COLO829 (cell line): ENCODE measurements around the gene DOC2B.
"Not testable (repeated sequence)": the region's sequence is repeated elsewhere in the genome, so short reads cannot be mapped to it uniquely, and the experiment has no call there.

Experiments used
- DNase-seq: peaks from one replicate; pipeline ENCODE4 v3.0.0; 2012; ENCODE audit warnings: low spot score

The DOC2B gene

DNA sequence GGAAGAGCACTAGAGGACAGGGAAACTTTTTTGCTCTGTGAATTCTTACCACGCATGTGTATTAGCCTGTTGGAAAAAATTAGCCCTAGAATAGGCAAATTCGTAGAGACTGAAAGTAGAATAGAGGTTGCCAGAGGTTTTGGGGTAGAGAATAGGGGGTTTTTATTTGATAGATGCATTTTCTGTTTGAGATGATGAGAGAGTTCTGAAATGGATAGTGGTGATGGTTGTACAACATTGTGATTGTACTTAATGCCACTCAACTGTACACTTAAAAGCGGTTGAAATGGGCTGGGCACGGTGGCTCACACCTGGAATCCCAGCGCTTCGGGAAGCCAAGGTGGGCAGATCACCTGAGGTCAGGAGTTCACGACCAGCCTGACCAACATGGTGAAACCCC, 8.0 kb upstream of the DOC2B start:
- DNase-seq: no peak

DNA sequence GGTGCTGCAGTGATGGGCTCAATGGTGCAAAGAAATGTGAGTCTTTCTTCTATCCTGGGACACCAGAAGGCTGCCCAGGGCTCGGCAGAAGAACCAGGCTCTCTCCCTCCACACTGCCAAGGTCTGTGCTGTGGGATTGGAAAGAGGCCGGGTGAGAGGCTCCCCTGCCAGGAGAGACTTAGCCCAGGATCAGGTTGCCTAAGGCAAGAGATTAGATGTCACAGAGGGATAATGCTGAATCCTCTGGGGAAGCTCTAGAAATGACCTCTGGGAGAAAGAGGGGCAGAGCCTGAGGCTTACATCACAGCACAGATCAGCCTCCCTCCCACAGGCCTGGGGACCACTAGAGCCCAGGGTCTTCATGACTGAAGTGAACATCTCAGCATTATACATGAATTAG, 5.7 kb upstream of the DOC2B start:
- no peak for DNase-seq

DNA sequence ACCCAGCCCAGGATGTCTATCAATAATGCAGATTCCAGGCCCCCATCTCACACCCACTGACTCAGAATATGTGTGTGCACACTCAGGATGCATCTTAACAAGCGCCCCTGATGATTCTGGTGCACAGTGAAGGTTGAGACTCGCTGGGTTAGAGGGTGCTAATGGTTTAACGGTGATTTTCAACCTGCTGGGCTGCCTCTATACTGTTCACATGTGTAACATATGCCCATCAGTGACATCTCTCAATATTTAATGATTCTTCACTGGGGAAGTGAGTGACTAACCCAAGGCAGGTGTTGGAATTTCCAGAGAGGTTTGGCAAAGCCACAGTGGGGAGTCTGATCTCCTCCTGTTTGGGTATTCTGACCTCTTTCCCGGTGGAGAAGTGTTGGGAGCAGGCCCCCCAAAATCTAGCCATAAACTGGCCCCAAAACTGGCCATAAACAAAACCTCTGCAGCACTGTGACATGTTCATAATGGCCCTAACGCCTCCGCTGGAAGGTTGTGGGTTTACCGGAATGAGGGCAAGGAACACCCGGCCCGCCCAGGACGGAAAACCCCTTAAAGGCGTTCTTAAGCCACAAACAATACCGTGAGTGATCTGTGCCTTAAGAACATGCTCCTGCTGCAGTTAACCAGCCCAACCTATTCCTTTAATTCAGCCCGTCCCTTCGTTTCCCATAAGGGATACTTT, 4.1 kb upstream of the DOC2B start:
- no peak for DNase-seq

DNA sequence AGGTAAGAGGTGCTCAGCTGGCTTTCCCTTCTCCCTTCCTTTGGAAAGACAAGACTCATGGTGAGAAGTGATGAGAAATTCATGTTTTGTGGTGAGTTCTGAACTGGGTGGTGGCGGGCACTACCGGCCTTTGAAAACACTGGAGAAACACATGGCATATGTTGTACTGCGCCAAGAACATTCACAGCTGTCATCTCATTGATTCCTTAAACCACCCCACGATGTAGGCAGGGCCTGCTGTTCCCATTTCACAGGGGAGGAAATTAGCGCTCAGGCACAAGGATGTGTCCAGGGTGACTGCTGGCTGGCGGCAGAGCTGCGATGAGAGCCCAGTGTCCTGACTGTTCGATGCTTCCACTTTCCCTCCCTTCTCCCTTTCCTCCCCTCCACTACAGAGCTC, 1.6 kb upstream of the DOC2B start:
- no peak for DNase-seq

DNA sequence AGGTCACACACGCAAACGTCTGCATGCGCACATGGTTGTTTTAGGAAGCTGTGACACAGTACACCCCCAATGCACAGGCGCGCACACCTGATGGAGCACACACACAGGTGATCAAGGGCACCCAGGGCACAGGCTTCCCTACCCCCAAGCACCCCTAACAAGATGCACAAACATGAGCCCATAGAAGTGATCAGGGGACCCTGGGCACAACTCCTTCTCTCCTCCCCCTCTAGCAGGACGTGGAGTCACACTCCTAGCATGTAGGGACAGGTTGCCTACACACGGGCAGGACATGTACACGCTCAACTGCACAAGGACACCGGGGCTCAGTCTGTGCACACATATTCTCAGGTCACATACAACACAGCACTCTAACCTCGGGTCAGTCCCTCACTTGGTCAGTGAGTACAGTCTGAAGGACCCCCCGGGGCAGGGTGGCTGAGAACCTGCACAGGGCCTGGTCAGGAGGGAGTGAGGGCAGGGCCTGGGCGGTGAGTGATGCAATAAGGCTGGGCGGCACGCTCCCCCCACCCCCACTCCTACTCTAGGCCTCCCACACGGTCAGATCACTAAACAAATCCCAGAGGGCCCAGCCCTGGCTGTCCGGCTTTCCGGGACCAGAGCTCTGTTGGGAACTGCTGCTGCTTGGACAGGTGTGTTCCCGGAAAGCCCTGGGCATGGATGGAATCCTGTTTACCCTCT, 751 bp upstream of the DOC2B start:
- no peak for DNase-seq

DNA sequence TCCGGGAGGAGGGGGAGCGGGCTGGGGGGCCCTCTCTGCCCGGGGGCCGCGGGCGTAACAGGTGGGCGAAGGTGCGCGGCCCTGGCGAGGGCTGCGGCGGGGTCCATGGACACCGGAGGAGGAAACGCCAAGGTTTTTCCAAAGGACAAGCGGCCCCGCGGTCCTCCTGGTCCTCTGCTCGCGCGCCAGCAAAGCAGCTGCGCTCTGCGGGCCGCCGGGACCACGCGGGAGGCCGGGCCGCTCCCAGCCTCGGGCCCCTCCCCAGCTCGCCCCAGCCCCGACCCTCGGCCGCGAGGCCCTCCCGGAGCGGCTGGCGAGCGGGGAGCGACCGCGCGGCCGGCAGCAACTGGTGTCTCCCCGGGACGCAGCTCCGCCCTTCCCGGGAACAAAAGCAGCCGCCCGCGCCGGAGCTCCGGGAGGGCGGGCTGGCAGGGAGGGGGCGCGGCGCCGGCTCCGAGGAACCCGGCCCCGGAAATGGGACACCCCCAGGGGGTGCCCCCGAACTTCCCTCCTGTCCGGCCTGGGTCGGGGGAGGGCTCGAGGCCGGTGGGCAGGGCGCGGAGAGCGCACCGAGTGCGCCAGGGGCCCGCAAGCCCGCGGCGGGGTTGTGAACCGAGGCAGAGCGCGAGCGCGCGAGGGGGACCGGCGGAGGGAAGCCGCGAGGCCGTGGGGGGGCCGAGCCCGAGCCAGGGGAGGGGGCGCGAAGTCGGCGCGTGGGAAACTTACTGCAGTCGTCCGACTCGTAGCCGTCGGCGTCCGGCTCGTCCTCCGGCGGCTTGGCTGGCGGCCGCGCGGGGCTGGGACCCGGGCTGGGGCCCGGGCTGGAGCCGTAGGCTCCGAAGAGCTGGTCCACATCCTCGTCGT, 837 bp downstream of the DOC2B start:
- no peak for DNase-seq

DNA sequence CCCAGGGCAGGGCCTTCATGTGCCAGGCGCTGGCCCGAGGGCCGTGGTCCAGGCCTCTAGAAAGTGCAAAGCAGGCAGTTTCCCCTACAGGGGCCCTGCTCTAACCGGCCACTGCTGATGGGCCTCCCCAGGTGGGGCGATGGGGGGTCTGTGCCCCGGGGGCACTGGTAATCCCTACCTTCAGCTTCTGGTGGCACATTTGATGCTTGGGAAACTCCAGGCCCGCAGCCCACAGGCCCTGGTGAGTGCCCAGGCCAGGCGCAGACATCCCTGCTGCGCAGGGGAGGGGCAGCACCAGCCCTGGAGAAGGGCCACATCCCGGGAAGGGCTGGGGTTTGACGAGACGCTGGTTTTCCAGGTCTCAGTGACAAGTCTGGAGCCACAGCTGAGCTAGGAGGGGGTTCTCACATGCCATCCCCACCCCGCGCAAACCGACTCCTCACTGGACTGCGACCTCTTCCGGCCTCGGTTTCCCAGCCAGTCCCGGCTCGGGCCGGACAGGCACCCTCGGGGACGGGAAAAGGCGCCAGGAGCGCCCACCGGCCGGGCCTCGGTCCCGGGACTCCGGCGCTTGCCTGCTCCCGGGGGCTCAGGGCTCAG, 1.6 kb downstream of the DOC2B start:
- no peak for DNase-seq

DNA sequence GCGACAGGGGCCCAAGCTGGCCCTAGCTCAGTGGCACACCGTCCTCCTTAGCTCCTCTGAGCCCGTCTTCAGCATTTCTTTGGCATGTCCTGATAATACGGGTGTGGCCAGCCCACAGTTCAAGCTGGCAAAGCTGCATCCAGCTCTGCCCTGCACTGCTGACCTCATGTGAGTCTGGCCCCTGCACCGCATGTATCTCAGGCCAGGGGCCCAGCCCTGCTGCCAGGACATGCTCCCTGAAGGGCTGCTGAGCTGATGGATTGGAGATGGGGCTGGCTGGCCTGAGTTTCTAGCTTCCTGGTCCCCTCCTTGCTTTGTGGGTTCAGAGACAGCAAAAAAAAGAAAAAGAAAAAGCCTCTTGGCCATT, 2.4 kb downstream of the DOC2B start:
- DNase-seq: no peak

DNA sequence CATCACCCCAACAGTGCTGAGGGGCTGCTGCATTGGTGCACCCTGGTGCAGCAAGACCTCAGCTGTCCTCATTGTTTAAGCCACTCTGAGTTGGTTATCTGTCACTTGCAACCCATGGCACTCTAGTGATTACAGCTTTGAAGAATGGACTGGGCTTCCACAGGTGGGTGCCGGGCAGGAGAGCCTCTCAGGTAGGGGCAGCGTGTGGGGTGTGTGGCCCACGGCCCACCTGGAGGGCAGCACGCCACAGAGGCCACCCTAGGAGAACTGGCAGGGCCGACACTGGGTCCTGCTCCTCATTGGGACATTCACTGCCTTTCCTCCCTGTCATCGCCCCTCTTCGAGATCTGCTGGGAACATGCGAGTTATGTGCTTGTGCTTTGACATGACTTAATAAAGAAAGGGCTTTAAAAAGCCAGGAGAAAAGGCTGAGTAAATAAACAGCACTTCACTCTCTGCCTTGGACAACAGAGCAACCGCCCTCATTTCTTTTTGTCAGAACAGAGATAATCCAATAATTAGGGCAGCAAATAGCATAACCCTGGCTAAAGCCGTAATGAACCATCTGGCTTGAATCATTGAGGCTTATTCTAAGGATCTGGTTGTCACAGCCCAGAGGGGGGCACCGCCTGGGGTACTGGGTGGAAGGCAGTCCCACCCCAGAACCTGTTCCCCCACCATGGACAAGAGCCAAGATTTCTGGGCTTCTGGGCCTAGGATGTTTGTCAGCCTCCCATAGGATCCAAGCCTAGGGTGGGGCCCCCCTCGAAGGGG, 3.0 kb downstream of the DOC2B start:
- DNase-seq: no peak

DNA sequence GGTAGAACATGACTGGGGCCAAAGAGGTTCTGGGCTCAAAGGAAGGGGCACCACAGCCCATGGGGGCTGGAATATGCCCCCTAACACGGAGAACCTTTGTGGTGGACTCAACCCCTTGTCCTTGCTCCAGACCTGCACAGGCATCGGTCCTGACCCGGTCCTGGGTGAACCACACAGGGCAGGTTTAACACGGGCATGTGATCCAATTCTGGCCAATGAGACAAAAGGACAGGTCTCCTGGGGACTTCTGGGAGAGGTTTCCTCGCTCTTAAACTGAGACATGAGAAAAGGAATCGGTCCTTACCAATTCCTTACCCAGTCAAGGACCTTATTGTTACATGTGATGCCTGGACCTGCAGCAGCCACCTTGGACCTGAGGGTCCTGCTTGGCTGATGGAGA, 3.7 kb downstream of the DOC2B start:
- DNase-seq: no peak

DNA sequence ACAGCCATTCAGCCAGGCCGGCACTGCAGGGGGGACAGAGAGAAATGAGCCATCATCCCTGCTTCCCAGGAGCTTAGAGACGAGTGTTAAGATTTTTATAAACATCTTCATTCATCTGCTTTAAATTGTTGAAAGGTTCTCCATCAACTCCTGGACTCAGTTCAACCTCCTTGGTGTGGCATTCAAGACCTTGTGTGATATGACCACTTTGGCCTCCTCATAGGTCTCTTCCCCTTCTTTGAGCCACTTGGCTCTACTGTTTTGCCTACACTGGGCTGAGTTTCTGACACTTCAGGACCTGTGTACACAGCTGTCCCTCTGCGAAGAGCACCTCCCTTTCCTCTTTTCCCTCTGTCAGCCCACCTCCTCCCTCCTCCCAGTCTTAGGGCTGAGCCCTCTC, 4.3 kb downstream of the DOC2B start:
- DNase-seq: no peak

DNA sequence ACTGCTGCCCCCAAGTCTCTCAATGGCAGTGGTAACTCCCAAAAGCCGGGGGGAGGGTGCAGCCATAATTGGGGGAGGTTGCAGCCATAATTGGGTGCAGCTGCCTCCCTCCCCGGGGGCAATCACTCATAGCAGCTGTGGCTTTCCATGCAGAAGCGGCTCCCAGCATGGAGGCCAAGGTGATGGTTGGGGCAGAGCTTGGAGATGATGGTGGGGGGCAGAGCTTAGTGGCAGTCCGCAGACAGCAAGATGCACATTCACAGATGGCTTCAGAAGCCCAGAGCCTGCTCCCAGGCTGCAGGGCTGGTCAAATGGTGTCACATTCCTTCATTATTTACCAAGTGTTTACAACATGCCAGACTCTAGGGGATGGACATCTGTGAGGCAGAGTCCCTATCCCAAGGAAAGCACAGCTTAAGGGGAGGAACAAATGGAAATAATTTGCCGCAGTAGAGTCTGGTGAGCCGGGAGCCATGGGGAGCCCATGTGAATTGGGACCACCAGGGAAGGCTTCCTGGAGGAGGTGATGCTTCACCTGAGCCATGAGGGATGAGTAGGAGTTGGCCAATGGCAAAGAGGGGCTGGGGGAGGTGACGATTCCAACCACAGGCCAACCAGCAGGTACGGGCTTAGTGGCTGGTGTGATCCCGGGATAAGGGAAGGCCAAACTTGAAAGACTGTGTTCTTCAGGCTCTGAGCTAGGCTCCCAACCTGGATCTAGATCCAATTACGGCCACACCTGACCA, 8.1 kb downstream of the DOC2B start:
- DNase-seq: no peak

DNA sequence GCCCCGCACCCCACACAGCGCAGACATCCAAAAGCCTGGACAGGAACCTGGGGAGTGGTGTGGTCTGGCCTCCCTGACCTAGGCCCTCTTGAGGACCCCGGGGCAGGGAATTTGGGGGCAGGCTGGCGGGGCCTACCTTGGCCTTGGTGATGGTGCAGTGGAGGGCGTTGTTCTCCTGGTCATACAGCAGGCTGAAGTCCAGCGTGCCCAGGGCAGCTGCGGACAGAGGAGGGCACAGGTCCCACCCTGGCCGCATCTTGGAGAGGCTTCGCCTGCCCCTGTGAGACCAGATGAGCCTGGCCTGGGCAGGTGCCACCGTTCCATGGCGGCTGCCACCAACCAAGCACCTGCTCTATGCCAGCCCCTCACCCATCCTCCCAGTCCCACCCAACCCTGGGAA, 9.0 kb downstream of the DOC2B start:
- DNase-seq: no peak

DNA sequence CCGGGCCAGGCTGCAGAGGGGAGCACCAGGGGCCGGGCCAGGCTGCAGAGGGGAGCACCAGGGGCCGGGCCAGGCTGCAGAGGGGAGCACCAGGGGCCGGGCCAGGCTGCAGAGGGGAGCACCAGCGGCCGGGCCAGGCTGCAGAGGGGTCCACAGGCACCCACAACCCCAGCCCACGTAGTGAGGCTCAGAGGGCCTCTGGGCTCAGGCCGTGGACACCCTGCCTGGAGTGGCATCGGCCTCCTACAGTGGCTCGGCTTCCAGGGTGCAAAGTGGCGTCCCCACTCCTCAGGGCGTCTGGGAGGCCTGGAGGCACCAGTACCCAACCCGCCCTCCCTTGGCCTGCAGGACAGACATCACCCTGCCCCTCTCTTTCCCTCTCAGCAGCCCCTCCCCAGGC, 9.6 kb downstream of the DOC2B start:
- no peak for DNase-seq

DNA sequence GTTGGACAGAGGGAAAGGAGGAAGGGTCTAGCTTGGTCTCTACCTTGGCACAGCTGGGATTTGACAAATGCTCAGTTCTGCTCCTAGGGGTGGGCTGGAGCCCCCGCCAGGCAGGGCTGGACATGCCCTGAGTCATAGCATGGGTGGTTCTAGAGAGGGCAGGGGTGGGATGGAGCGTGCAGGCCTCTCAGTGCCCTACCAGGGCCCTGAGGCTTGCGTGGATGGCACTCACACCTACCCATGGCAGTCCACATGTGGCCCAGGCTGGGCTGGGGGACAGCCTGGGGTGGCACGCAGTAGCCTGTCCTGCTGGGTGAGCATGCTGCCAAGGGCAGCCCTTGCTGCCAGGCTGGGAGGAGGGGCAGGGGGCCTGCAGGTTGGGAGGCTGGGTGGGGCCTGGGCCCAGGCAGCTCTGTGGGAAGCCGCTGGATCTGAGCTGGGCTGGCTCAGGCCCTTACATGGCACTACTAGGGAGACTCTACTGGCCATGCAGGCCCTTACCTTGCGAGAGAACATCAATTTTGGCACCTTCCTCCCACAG, 11.2 kb downstream of the DOC2B start:
- no peak for DNase-seq

DNA sequence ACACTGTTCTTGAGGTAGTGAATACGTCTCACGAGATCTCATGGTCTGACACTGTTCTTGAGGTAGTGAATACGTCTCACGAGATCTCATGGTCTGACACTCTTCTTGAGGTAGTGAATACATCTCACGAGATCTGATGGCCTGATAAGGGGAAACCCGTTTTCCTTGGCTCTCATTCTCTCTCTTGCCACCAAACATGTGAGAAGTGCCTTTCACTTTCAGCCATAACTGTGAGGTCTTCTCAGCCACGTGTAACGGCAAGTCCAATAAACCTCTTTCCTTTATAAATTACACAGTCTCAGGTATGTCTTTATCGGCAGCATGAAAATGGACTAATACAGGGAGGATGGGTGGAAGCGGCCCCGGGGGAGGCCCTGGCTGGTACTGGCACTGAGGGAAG, 12.8 kb downstream of the DOC2B start:
- DNase-seq: not testable (repeated sequence)

DNA sequence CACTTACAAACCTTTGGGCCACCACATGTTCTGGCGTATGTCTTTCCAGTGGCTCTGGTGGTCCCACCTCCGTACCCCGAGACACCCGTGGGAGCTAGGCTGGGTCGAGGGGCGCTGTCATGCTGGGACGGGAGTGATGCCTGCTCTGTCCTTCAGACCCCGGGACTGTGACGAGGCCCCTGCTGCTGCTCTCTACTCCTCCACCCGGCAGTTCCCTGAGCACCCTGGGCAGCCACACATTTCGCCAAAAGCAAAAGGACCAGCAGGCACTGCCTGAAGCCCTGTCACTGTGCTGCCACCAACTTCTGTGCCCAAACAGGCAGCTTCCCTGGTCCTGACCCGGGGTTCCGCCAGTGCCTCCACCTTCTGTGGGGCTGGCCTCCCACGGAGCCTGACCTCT, 15.5 kb downstream of the DOC2B start:
- no peak for DNase-seq

DNA sequence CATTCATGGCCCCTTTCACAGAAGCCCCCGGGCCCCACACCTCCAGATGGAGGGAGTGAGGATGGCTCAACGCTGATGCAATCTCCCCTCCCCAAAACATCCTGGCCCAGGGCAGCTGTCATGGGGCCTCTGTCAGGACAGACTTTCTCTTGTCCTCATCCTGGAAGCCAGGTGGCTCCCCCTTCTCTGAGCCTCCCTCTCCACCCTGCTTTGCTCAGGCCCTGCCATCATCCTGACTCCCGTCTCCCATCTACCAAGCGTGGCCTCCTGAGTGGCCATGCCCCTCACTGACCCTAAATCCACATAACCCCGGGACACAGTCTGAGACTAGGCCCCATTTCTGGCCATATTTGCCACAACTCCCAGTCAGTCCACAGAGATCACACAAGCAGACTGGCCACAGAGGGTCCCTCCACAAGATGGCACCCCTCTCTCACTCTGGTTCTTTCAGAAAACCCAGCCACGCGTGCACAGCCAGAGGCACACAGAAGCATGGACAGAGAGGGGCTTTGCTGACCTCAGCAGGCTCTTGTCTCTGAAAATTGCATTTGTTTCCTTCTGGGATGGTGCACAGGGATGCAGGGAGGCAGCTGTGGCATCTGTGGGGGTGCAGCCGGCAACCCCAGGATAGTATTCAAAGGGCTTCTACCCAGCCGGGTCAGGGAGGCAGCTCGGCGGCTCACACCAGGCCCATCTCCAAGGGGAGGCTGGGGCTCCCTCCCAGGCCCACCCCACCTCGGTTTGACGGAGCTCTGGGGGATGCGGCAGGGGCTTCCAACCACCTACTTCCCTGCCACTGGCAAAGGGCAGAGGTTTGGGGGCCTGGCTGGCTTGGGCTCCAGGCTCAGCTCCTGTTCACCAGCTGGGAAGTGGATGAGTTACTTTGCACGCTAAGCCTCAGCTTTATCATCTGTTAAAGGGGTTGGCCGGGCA, 16.9 kb downstream of the DOC2B start:
- DNase-seq: no peak

DNA sequence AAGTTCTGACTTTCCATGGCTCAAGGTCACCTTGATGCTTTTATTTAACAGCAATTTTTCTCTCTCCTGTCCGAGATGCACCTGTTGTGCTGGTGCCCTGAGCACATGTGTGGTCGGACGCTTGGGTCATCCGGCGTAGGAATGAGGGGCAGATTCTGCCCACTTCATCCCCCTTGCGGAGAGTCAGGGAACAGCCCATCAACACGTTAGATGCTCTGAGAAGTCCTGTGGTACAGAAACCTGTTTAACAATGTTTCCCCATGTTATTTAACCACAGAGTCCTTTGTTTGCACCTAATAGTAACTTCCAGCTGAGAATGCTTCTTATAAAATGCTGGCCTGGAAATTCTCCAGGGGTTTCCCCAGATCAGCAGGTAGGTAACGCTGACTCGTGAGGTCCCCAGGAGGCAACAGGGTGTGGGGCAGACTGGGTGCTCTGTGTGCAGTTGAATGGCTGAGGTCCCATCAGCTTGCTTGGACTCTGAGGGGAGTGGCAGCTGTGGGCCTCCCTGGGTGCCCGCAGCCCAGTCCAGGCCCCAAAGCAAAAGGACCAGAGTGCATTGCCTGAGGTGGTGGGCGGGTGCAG, 17.8 kb downstream of the DOC2B start:
- DNase-seq: no peak
